Endothelial cell (in vitro differentiated cells): ENCODE data around the gene APEH. TPM values are rescaled to one million over a fixed set of nuclear protein-coding genes. Genes with fewer than 3 reads are reported as not detected.

ENCODE experiments used
- DNase-seq: peaks from one replicate; pipeline ENCODE4 v3.0.0; 2021; ENCODE audit warnings: low spot score
- H3K27ac Mint-ChIP-seq: one replicate; pipeline ENCODE4 v1.8.0; 2021; ENCODE audit warnings: mixed read lengths, inconsistent platforms; ENCODE audit not compliant: unreplicated experiment
- H3K27me3 Mint-ChIP-seq: one replicate; pipeline ENCODE4 v1.8.0; 2021; ENCODE audit warnings: mild to moderate bottlenecking, moderate library complexity, mixed read lengths, inconsistent platforms; ENCODE audit not compliant: unreplicated experiment
- H3K36me3 Mint-ChIP-seq: one replicate; pipeline ENCODE4 v1.8.0; 2021; ENCODE audit warnings: mild to moderate bottlenecking, low read depth, mixed read lengths, inconsistent platforms; ENCODE audit not compliant: unreplicated experiment
- H3K4me1 Mint-ChIP-seq: one replicate; pipeline ENCODE4 v1.8.0; 2021; ENCODE audit warnings: mild to moderate bottlenecking, mixed read lengths, inconsistent platforms; ENCODE audit not compliant: unreplicated experiment
- H3K4me3 Mint-ChIP-seq: one replicate; pipeline ENCODE4 v1.8.0; 2021; ENCODE audit warnings: mild to moderate bottlenecking, mixed read lengths, inconsistent platforms; ENCODE audit not compliant: unreplicated experiment
- H3K9me3 Mint-ChIP-seq: one replicate; pipeline ENCODE4 v1.8.0; 2021; ENCODE audit warnings: mixed read lengths, inconsistent platforms; ENCODE audit not compliant: unreplicated experiment
- CTCF ChIP-seq: fragments of 200-600 bp; sonication (generic); IDR thresholded peaks from one replicate; pipeline ENCODE4 v1.5.0; 2021; ENCODE audit warnings: antibody characterized with exemption; ENCODE audit not compliant: unreplicated experiment
- total RNA-seq: library from RNA; stranded (reverse); fragmentation: NEBNext Ultra II Directional; extraction: Animal tissue kit (Norgen Biotek cat#: 25700); gene quantifications from one replicate; pipeline ENCODE4 v1.2.1, GENCODE V29; 2021; ENCODE audit not compliant: unreplicated experiment

The APEH gene
- total RNA-seq, 1 donor from 2014 or later, result 71.1 TPM

DNA sequence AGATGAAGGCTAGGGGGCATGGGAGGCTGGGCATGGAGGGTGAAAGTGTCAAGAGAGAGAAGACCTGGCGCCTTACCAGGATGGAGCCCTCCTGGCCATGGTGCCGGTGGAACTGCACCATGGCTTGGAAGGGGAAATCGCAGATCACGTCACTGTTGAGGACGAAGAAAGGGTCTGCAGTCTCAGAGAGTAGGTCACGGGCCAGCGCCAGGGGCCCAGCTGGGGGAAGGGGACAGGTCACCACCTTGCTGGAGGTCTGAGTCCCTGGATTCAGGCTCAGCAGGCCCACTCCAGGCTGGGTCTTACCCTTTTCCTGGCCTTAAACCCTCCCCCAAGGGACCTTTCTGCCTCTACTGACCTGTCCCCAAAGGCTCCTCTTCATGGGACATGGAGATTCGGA is 48.7 kb downstream of the APEH start:
- Mint-ChIP-seq H3K36me3 (peaks cover 4% of the 10 kb centered on the region), H3K27ac (peak overlapping the region; percentile 93), H3K9me3 (no peaks in the 10 kb centered on the region), H3K27me3 (peaks cover 22% of the 10 kb centered on the region), H3K4me1 (peaks cover 9% of the 10 kb centered on the region), H3K4me3 (peak overlapping the region; percentile 96)
- no peak for DNase-seq
- TF ChIP-seq CTCF, result no peak

GRCh38 chr3:49723296-49723627 is 49.1 kb downstream of the APEH start:
- TF ChIP-seq CTCF, result no peak
- peak; percentile 51 for DNase-seq
- H3K9me3 Mint-ChIP-seq, result no peaks in the 10 kb centered on the region
- H3K4me3 Mint-ChIP-seq, result peak overlapping the region; percentile 96
- peaks cover 4% of the 10 kb centered on the region for H3K36me3 Mint-ChIP-seq
- H3K4me1 Mint-ChIP-seq, result peaks cover 9% of the 10 kb centered on the region
- H3K27ac Mint-ChIP-seq, result peak overlapping the region; percentile 93
- peaks cover 22% of the 10 kb centered on the region for H3K27me3 Mint-ChIP-seq

DNA sequence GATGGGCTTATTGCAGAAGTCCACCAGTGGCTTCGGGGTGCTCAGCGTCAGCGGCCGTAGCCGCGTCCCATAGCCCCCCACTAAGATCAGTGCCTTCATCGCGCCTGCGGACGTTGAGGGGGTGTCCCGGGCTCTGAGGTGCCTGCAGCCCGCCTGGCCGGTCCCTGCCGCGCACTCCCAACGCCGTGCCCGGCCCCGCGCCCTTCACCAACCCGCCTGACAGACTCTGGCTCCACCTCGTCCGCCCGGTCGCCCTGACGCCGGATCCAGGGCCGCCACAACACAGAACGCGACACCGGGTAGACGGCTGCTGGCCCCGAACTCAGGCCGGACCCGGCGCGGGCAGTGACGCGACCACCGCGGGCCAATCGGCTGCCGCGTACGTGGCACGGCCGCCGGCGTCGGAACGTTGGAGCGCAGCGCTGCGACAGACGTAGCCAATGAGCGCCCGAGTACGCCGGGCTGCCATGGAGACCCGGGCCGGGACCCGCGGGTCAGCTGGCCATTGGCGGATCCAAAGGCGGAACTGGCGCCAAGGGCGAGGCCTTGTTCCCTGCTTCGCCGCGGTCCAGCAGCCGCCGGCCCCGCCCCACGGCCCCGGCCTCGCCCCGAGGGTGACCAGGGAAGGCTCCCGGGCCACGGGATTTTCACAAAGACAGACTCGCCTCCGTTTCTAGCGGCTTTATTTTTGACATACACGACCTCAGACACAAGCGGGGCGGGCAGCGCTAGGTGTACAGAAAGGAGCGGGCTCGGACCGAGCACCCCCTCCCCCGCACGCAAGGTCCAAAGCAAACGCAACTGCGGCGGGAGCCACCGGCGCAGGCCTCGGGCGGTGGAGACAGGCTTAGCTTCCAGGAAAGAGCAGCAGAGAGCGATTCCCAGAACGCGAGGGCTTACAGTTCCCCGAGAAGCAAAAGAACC is 49.7 kb downstream of the APEH start, which contains the start of gene GMPPB:
Gene GMPPB, minus strand, starts transcription at position 324 of the 924 bp plus-strand sequence. Its CDS starts 225 bp downstream, at position 99.
- H3K27me3 Mint-ChIP-seq, result peaks cover 18% of the 10 kb centered on the region
- peaks cover 4% of the 10 kb centered on the region for H3K4me1 Mint-ChIP-seq
- H3K4me3 Mint-ChIP-seq, result peak within 1 kb of the TSS; percentile 96
- no peaks in the 10 kb centered on the region for H3K9me3 Mint-ChIP-seq
- peaks cover 6% of the 10 kb centered on the region for H3K36me3 Mint-ChIP-seq
- H3K27ac Mint-ChIP-seq, result peak within 1 kb of the TSS; percentile 93
- no peak for TF ChIP-seq CTCF
- peak; percentile 97 for DNase-seq

DNA sequence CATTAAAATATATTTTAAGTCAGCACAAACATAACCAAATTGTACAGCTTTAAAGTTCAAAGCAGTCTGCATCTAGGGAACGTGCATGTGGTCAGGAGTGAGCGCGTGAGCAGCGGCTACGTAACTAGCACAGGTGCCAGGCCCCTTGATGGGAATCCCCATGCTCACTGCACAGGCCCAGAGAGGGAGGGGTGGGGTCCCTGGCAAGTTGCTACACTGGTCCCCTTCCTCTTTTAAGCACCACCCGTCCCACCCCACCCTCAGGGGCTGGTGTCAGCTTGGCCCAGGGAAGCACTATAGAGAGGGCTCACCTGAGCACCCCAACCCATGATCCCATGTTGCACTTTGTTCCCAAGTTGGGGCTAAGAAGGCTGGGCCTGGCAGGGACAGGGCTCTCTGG is 50.4 kb downstream of the APEH start:
- Mint-ChIP-seq H3K9me3 (no peaks in the 10 kb centered on the region), H3K27me3 (peaks cover 17% of the 10 kb centered on the region), H3K4me3 (peak overlapping the region; percentile 92), H3K4me1 (peaks cover 4% of the 10 kb centered on the region), H3K36me3 (peaks cover 9% of the 10 kb centered on the region), H3K27ac (peak overlapping the region; percentile 93)
- no peak for TF ChIP-seq CTCF
- no peak for DNase-seq
